Measurements from ENCODE around the gene TLE4. TPM values are rescaled to one million over a fixed set of nuclear protein-coding genes. Genes with fewer than 3 reads are reported as not detected.

The TLE4 gene
- total and polyA plus RNA-seq, 7 experiments from 2014 or later, result 21.0 to 196 (median 102) TPM

GRCh38 chr9:79687131-79687447, 115.3 kb downstream of the TLE4 start:
- Mint-ChIP-seq H3K27ac (peak overlapping the region in 6 of 9 donors; percentile 24 to 82 (median 34)), H3K4me3 (peak overlapping the region in 7 of 10 donors; percentile 24 to 62 (median 54)), H3K9me3 (peaks cover 0 to 7% (median 0%) of the 10 kb centered on the region in 11 donors), H3K27me3 (no peaks in the 10 kb centered on the region), H3K36me3 (peaks cover 3 to 34% (median 16%) of the 10 kb centered on the region in 5 donors), H3K4me1 (peaks cover 19 to 93% (median 67%) of the 10 kb centered on the region in 7 donors)
- no peak overlapping the region for H3K4me3 ChIP-seq (ENCODE audit: low read length)
- H3K27ac ChIP-seq (ENCODE audit: low read depth, low read length), result no peak overlapping the region
- intact Hi-C loops (cut with micrococcal nuclease), result loop anchor here in 1 of 2 donors (1.0 to 10.0 kb wide), 2 partner anchors 62 to 116 kb away; partner anchors contain the start of gene TLE4
- CTCF ChIA-PET, result no interaction called here
- no peaks in the 10 kb centered on the region for H3K9me3 ChIP-seq (ENCODE audit: control insufficient read depth in 2 of 3, low read length in 3 of 3)
- peaks cover 6 to 12% of the 10 kb centered on the region in 2 donors for H3K4me1 ChIP-seq (ENCODE audit: control insufficient read depth in 2 of 2, insufficient read depth in 2 of 2, low read length in 2 of 2)
- no peaks in the 10 kb centered on the region for H3K27me3 ChIP-seq (ENCODE audit: control insufficient read depth in 2 of 2, insufficient read depth in 2 of 2, low read length in 2 of 2)
- ATAC-seq (peak; percentile 89), DNase-seq (peak in 6 of 9 donors; percentile 4 to 44 (median 17))
- POLR2A ChIA-PET, result no interaction called here
- H3K36me3 ChIP-seq (ENCODE audit: control insufficient read depth in 2 of 3, insufficient read depth in 3 of 3, low read length in 3 of 3), result no peaks in the 10 kb centered on the region

DNA sequence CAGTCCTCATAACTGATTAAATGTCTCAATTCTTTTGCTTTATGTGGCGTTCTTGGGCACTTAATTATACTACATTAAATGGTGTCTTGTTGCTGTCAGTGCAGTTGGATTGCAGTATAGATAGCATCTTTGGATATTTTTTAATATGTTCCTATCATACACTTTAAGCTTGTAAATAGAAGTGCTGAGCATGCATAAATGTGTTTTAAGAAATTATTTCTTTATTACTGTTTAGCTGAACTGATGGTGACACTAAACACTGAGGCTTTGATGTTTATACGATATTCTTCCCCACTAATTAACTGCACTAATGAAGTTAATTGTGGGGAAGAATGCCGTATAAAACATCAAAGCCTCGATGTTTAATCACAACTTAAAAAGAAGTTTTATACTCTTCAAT, 116.6 kb downstream of the TLE4 start:
- H3K4me3 Mint-ChIP-seq, result no peak overlapping the region
- peaks cover 0 to 7% (median 0%) of the 10 kb centered on the region in 11 donors for H3K9me3 Mint-ChIP-seq
- H3K27ac Mint-ChIP-seq, result no peak overlapping the region
- ATAC-seq (no peak), DNase-seq (no peak)
- no peaks in the 10 kb centered on the region for H3K36me3 ChIP-seq (ENCODE audit: control insufficient read depth in 2 of 3, insufficient read depth in 3 of 3, low read length in 3 of 3)
- H3K27me3 Mint-ChIP-seq, result no peaks in the 10 kb centered on the region
- H3K36me3 Mint-ChIP-seq, result peaks cover 3 to 33% (median 13%) of the 10 kb centered on the region in 5 donors
- H3K27ac ChIP-seq (ENCODE audit: low read depth, low read length), result no peak overlapping the region
- H3K9me3 ChIP-seq (ENCODE audit: control insufficient read depth in 2 of 3, low read length in 3 of 3), result no peaks in the 10 kb centered on the region
- intact Hi-C loops (cut with micrococcal nuclease), result loop anchor here in 1 of 2 donors (10.0 kb wide), 1 partner anchor 64 kb away; no protein-coding TSS in a partner anchor
- H3K27me3 ChIP-seq (ENCODE audit: control insufficient read depth in 2 of 2, insufficient read depth in 2 of 2, low read length in 2 of 2), result no peaks in the 10 kb centered on the region
- no peak overlapping the region for H3K4me3 ChIP-seq (ENCODE audit: low read length)
- H3K4me1 Mint-ChIP-seq, result peaks cover 19 to 93% (median 75%) of the 10 kb centered on the region in 7 donors
- H3K4me1 ChIP-seq (ENCODE audit: control insufficient read depth in 2 of 2, insufficient read depth in 2 of 2, low read length in 2 of 2), result peaks cover 6 to 12% of the 10 kb centered on the region in 2 donors
- ChIA-PET POLR2A (interaction anchor here (0.6 to 0.9 kb wide), 2 partner anchors 117 to 122 kb away, joined by 3 to 5 read pairs; partner anchors contain the start of gene TLE4), CTCF (no interaction called here)

DNA sequence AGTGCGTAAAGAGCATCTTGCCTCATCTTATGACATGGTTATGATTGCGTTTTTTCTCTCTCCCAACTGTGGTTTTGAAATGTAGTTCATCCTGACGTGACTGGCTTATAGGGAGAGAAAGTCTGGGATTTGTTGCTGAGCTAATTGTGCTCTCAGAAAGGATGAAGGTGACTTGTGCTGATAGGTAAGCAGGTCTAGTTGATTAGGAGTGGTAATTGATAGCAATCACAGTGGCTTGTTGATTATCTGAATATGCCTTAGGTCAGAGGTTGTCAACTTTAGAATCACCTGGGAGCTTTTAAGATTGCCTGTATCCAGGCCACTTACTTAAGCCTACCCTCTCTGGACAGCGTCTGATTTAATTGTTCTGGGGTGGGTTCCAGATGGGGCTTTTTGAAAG, 117.8 kb downstream of the TLE4 start:
- no peak for ATAC-seq
- Histone ChIP-seq H3K27me3 (ENCODE audit: control insufficient read depth in 2 of 2, insufficient read depth in 2 of 2, low read length in 2 of 2) (no peaks in the 10 kb centered on the region), H3K4me3 (ENCODE audit: low read length) (no peak overlapping the region), H3K9me3 (ENCODE audit: control insufficient read depth in 2 of 3, low read length in 3 of 3) (no peaks in the 10 kb centered on the region), H3K27ac (ENCODE audit: low read depth, low read length) (no peak overlapping the region), H3K36me3 (ENCODE audit: control insufficient read depth in 2 of 3, insufficient read depth in 3 of 3, low read length in 3 of 3) (no peaks in the 10 kb centered on the region), H3K4me1 (ENCODE audit: control insufficient read depth in 2 of 2, insufficient read depth in 2 of 2, low read length in 2 of 2) (peaks cover 11 to 12% of the 10 kb centered on the region in 2 donors)
- Mint-ChIP-seq H3K27me3 (no peaks in the 10 kb centered on the region), H3K36me3 (peaks cover 2 to 27% (median 13%) of the 10 kb centered on the region in 5 donors), H3K4me1 (peaks cover 19 to 93% (median 75%) of the 10 kb centered on the region in 7 donors), H3K9me3 (peaks cover 0 to 7% (median 0%) of the 10 kb centered on the region in 11 donors), H3K4me3 (no peak overlapping the region), H3K27ac (no peak overlapping the region)
- ChIA-PET POLR2A (interaction anchor here (0.7 kb wide), 1 partner anchor 118 kb away, joined by 3 read pairs; the partner anchor contains the start of gene TLE4), CTCF (no interaction called here)
- DNase-seq, result no peak
- intact Hi-C loops (cut with micrococcal nuclease), result loop anchor here in 1 of 2 donors (10.0 kb wide), 1 partner anchor 65 kb away; no protein-coding TSS in a partner anchor

GRCh38 chr9:79691496-79691895, 119.7 kb downstream of the TLE4 start:
- Mint-ChIP-seq H3K4me1 (peaks cover 27 to 93% (median 77%) of the 10 kb centered on the region in 7 donors), H3K27ac (no peak overlapping the region), H3K9me3 (peaks cover 0 to 7% (median 0%) of the 10 kb centered on the region in 11 donors), H3K4me3 (no peak overlapping the region), H3K27me3 (no peaks in the 10 kb centered on the region), H3K36me3 (peaks cover 3 to 22% (median 12%) of the 10 kb centered on the region in 5 donors)
- Histone ChIP-seq H3K4me1 (ENCODE audit: control insufficient read depth in 2 of 2, insufficient read depth in 2 of 2, low read length in 2 of 2) (peaks cover 20 to 25% of the 10 kb centered on the region in 2 donors), H3K4me3 (ENCODE audit: low read length) (no peak overlapping the region), H3K27me3 (ENCODE audit: control insufficient read depth in 2 of 2, insufficient read depth in 2 of 2, low read length in 2 of 2) (no peaks in the 10 kb centered on the region), H3K9me3 (ENCODE audit: control insufficient read depth in 2 of 3, low read length in 3 of 3) (no peaks in the 10 kb centered on the region), H3K36me3 (ENCODE audit: control insufficient read depth in 2 of 3, insufficient read depth in 3 of 3, low read length in 3 of 3) (no peaks in the 10 kb centered on the region), H3K27ac (ENCODE audit: low read depth, low read length) (no peak overlapping the region)
- ATAC-seq (no peak), DNase-seq (no peak)
- CTCF ChIA-PET, result no interaction called here
- intact Hi-C loops (cut with micrococcal nuclease), result no loop called here
- POLR2A ChIA-PET, result no interaction called here

GRCh38 chr9:79692857-79693571, 121.2 kb downstream of the TLE4 start:
- Mint-ChIP-seq H3K27ac (peak overlapping the region in 2 of 9 donors; percentile 17 to 37), H3K4me1 (peaks cover 20 to 93% (median 79%) of the 10 kb centered on the region in 7 donors), H3K4me3 (no peak overlapping the region)

DNA sequence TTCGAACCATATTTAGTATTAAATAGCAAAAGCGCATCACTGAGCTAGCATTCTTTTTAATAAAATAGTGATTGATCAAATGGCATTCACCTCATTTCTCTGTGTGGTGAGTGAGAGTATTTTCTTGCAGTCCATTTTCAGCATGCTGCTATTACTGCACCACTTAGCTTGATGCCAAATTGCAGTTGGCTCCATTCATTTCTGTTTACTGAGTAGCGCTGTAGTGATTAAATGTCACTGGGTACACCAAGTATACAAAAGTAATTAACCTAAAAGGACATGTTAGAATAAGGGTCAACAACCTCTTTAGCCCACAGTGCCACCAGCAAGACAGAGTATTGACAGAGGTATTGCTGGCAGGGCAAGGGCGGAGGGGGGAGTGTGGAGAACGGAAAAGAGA, 122.0 kb downstream of the TLE4 start:
- ChIA-PET POLR2A (no interaction called here), CTCF (no interaction called here)
- Mint-ChIP-seq H3K27ac (peak overlapping the region in 3 of 9 donors; percentile 24 to 62 (median 51)), H3K4me1 (peaks cover 19 to 93% (median 78%) of the 10 kb centered on the region in 7 donors), H3K36me3 (peaks cover 0 to 13% (median 4%) of the 10 kb centered on the region in 5 donors), H3K4me3 (peak overlapping the region in 1 of 10 donors; percentile 56), H3K27me3 (no peaks in the 10 kb centered on the region), H3K9me3 (no peaks in the 10 kb centered on the region)
- no peak overlapping the region for H3K4me3 ChIP-seq (ENCODE audit: low read length)
- ATAC-seq (no peak), DNase-seq (no peak)
- H3K9me3 ChIP-seq (ENCODE audit: control insufficient read depth in 2 of 3, low read length in 3 of 3), result no peaks in the 10 kb centered on the region
- no peaks in the 10 kb centered on the region for H3K27me3 ChIP-seq (ENCODE audit: control insufficient read depth in 2 of 2, insufficient read depth in 2 of 2, low read length in 2 of 2)
- H3K27ac ChIP-seq (ENCODE audit: low read depth, low read length), result no peak overlapping the region
- H3K4me1 ChIP-seq (ENCODE audit: control insufficient read depth in 2 of 2, insufficient read depth in 2 of 2, low read length in 2 of 2), result peaks cover 13 to 14% of the 10 kb centered on the region in 2 donors
- intact Hi-C loops (cut with micrococcal nuclease), result no loop called here
- H3K36me3 ChIP-seq (ENCODE audit: control insufficient read depth in 2 of 3, insufficient read depth in 3 of 3, low read length in 3 of 3), result no peaks in the 10 kb centered on the region

More at GRCh38 chr9:79692857-79693571, 121.2 kb downstream of the TLE4 start:
- Histone ChIP-seq H3K4me3 (ENCODE audit: low read length) (no peak overlapping the region), H3K9me3 (ENCODE audit: control insufficient read depth in 2 of 3, low read length in 3 of 3) (no peaks in the 10 kb centered on the region), H3K27me3 (ENCODE audit: control insufficient read depth in 2 of 2, insufficient read depth in 2 of 2, low read length in 2 of 2) (no peaks in the 10 kb centered on the region), H3K4me1 (ENCODE audit: control insufficient read depth in 2 of 2, insufficient read depth in 2 of 2, low read length in 2 of 2) (peaks cover 13 to 14% of the 10 kb centered on the region in 2 donors), H3K36me3 (ENCODE audit: control insufficient read depth in 2 of 3, insufficient read depth in 3 of 3, low read length in 3 of 3) (no peaks in the 10 kb centered on the region), H3K27ac (ENCODE audit: low read depth, low read length) (no peak overlapping the region)
- POLR2A ChIA-PET, result no interaction called here
- intact Hi-C loops (cut with micrococcal nuclease), result no loop called here
- Mint-ChIP-seq H3K27me3 (no peaks in the 10 kb centered on the region), H3K36me3 (peaks cover 0 to 13% (median 4%) of the 10 kb centered on the region in 5 donors), H3K9me3 (no peaks in the 10 kb centered on the region)
- DNase-seq (no peak), ATAC-seq (no peak)
- CTCF ChIA-PET, result no interaction called here

Data from naive thymus-derived CD4-positive, alpha-beta T cell (primary cell).